HT-29 (cell line): ENCODE data around the gene ZDHHC16. TPM values are rescaled to one million over a fixed set of nuclear protein-coding genes. Genes with fewer than 3 reads are reported as not detected.
"Not testable (repeated sequence)": the region's sequence is repeated elsewhere in the genome, so short reads cannot be mapped to it uniquely, and the experiment has no call there.

Source experiments
- DNase-seq: peaks from one replicate; pipeline ENCODE4 v3.0.0-alpha.2; 2015; ENCODE audit warnings: low spot score
- total RNA-seq: library from RNA; depleted of rRNA; stranded (reverse); fragments of >200 nt; shearing (Covaris generic); gene quantifications from 2 replicates; pipeline ENCODE4 v1.2.3, GENCODE V29; 2014; rRNA removed

The ZDHHC16 gene
- total RNA-seq, result 43.8 and 48.4 TPM in 2 replicates

DNA sequence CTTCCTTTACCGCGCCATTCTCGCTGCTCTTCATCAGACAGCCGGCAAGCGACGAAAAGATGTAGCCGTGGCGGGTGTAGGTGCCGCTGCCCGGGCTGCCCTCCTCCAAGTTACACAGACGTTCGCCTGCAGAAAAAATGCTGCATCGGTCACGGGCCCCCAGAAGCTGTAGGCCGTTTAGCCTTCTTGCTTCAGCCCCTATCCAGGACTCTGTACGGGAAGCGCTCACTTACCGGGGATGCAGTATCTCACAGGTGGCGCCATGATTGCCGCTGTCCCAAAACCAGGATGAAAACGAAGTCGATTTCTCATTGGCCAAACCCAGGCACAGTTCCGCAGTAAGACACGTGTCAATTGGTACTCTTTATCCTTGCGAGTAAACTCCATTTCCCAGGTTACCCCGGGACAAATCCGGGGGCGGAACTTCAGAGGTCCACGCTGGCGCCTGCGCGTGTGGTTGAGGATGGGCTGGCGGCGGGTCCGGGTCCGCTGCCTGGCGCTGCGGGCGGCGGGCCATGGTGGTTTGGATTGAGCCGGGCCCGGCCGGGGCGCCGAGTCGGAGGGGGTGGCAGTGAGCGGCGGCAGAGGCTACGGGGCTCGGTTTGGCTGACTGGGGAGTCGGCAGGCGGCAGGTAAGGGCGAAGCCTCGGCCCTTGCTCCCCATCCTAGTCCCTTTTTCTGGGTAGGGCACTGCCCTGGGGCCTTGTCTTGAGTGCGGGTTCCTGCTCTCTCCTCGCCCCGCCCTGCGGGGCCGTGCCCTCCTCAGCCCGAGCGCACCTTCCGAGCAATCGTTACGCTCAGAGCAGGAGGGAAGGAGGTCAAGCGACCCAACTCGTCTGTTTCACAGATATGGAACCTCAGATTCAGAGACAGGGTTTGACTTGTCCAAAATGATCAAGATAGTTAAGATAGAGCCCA, at the start of gene ZDHHC16, which contains the start of gene EXOSC1:
TSS of gene ZDHHC16 (plus strand) at position 454 of the 918 bp plus-strand sequence. CDS start 5,501 bp downstream, outside the sequence.
TSS of gene EXOSC1 (minus strand) at position 285 of the 918 bp plus-strand sequence. CDS start at position 264, 21 bp downstream.
- DNase-seq, result peak; percentile 89

GRCh38 chr10:97399843-97400545, 46.0 kb upstream of the ZDHHC16 start:
- DNase-seq, result peak; percentile 80

GRCh38 chr10:97400665-97401454, 45.1 kb upstream of the ZDHHC16 start, which contains the start of gene RRP12:
RRP12 (minus strand) TSS chr10:97401340; CDS start chr10:97401231, 109 bp downstream.
- peak; percentile 99 for DNase-seq

- DNase-seq, result no peak
Observed at GRCh38 chr10:97401455-97401919, 44.5 kb upstream of the ZDHHC16 start.

- no peak for DNase-seq
Observed at GRCh38 chr10:97404044-97404443, 41.9 kb upstream of the ZDHHC16 start.

GRCh38 chr10:97406064-97406463, 39.9 kb upstream of the ZDHHC16 start:
- no peak for DNase-seq

- not testable (repeated sequence) for DNase-seq
Observed at GRCh38 chr10:97406483-97406882, 39.5 kb upstream of the ZDHHC16 start.

DNA sequence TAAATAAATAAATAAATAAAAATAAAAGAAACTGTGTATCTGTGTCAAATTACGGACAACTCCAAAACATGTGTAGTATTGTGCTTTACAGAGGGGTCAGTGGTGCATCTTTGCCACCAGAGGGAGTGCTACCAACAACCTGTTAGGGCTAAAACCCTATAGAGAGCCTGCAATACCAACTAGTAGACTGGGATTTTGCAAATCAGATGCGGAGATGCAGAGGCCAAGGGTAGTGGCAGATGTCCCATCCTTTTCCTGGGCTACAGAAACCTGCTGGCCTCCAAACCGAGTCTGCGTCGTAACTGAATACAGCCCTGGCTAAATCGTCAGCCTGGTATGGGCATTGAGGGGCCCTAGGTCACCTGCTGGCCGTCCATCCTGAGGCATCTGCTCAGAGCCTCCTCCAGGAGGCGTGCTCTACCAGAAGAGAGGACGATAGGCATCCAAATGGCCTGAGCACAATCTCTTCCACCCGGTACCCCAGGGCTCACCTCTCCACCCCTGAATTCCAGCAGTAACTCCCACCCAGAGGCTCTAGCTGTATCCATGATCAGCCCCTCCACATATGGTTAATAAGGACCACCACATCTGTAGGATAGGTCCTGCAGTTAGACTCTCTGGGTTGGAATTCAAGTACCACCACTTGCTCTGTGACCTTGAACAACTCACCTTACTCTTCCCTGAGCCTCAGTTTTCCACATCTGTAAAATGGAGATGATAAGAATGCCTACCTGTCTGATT, 38.6 kb upstream of the ZDHHC16 start:
- peak; percentile 87 for DNase-seq

DNA sequence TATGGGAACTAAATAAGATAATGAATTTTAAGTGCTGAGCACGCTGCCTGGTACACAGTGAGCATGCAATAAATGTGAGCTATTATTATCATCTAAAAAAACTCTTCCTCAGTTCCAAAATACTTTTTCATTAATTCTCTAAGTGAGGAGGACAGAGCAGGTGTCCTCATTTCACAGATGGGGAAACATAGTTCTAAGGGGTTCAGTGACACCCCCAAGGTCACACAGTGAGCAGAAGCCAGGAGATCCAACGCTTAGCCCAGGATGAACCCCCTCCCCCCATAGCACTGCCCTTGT, 38.1 kb upstream of the ZDHHC16 start:
- no peak for DNase-seq

DNA sequence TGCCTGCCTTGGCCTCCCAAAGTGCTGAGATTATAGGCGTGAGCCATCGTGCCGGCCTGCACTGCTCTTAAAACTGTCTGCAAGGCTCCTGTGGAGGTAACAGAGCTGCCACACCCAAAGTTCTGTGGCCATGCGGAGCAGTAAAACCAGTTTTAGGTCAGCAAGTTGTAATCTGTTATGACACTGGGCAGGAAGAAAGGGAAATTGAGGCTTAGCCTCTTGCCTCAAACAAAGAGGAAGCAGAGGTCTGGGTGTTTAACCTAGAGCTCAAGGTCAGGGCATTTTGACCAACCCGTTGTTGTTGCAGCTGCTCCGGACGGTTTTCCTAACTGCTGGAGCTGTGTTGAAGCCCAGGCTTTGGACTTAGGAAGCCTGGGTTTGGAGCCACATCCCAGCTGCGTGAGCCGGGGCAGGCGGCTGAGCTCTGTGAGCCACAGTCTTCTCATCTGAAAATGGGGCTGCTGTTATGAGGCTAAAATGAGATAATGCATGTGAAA, 37.4 kb upstream of the ZDHHC16 start:
- DNase-seq, result no peak

- DNase-seq, result no peak
Observed at GRCh38 chr10:97411406-97411805, 34.6 kb upstream of the ZDHHC16 start.

GRCh38 chr10:97412891-97413304, 33.1 kb upstream of the ZDHHC16 start:
- no peak for DNase-seq

DNA sequence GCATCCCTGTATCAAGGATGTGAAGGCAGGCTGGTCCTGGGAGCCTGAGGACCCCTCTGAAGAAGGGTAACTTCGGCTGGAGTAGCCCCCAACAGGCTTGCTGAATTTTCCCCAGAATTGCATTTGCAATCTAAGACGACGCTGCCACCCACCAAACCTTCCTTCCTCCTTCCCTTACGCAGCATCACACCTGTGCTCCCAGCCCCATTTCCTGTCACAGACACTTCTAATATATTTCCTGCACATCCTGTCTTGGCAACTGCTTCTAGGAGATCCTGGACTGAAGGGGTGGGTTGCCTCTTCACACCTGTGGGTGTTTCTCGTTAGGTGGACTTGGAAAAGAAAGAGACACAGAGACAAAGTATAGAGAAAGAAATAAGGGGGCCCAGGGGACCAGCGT, 29.4 kb upstream of the ZDHHC16 start:
- DNase-seq, result no peak

DNA sequence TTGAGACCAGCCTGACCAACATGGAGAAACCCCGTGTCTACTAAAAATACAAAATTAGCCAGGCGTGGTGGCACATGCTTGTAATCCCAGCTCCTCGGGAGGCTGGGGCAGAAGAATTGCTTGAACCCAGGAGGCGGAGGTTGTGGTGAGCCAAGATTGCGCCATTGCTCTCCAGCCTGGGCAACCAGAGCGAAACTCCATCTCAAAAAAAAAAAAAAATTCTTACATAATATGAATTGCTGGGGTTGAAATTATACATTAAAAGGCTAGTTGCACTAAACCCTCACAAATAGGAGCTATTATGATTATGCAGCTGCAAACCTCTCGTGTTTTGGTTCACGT, 22.2 kb upstream of the ZDHHC16 start:
- DNase-seq, result not testable (repeated sequence)

- DNase-seq, result peak; percentile 98
Observed at GRCh38 chr10:97425964-97426775, 19.8 kb upstream of the ZDHHC16 start, which contains the start of gene PGAM1. PGAM1 (plus strand) TSS chr10:97426191; CDS start chr10:97426308, 117 bp downstream.

DNA sequence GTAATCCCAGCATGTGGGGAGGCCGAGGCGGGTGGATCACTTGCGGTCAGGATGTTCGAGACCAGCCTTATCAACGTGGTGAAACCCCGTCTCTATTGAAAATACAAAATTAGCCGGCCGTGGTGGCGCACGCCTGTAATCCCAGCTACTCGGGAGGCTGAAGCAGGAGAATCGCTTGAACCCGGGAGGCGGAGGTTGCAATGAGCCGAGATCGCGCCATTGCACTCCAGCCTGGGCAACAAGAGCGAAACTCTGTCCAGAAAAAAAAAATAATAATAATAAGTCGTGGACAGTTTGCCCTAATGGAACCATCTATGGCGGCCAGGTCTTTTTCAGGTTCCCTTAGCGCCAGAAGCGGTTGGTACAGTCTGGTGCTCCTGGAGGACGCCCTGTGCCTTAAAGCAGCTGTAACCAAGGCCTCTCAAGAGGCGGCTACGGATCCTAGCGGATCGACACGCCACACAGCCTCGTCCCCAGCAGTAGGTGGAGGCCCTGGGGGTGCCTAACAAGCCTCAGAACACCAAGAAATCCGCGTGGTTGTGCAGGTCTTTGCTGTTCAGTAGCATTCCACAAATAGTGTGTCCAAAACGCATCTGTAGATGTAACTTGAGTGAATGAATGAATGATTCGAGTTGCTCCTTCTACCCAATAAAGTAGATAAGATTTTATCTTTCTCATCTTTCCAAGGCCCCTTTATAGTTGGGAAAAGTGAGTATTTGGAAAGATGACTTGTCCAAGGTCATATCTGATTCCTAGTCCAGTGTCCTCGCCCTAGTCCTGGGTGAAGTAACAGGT, 19.0 kb upstream of the ZDHHC16 start:
- peak; percentile 62 for DNase-seq

DNA sequence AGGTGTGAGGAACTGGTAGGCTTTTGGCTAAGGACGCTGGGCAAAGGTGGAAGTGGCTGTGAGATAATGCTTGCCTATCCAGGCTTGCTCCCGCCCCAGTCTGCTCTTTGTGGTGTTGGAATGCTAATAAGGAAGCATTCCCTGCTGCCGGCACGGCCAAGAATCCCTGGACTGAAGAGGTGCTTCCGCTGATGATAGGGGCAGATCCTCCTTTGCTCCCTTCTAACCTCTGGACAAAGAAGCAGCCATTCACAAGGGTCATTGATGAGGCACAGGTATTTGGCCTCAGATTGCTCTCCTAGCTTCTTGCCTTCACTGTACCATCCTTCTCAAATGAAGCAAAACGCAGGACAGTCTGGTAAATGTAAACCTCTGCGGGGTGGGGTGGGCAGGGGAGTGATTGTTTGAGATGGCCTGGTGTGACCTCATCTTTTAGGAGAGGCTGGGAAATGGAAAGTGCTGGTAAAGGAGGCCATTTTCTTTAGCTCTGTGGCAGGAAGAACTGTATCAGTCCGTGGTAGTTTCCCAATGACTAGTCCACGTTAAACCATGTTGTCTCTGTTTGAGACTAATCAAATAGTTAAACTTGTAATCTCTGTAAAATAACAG, 18.3 kb upstream of the ZDHHC16 start:
- DNase-seq, result peak; percentile 79

GRCh38 chr10:97428572-97428981, 17.4 kb upstream of the ZDHHC16 start:
- no peak for DNase-seq
